Left ventricle myocardium inferior (tissue), 1 donor: ENCODE measurements around the gene RUFY2. TPM values are rescaled to one million over a fixed set of nuclear protein-coding genes. Genes with fewer than 3 reads are reported as not detected.
"Not testable (repeated sequence)": the region's sequence is repeated elsewhere in the genome, so short reads cannot be mapped to it uniquely, and the experiment has no call there.

Experiments used
- DNase-seq: peaks from one replicate; pipeline ENCODE4 v3.0.0-alpha.2; 2020
- H3K27ac ChIP-seq: fragments of 200-600 bp; replicated peaks from 2 replicates; pipeline ENCODE4 v1.8.0; 2021
- H3K27me3 ChIP-seq: fragments of 200-600 bp; 2 replicates; pipeline ENCODE4 v1.8.0; 2021; ENCODE audit warnings: low read depth
- H3K36me3 ChIP-seq: fragments of 200-600 bp; 2 replicates; pipeline ENCODE4 v1.8.0; 2021
- H3K4me1 ChIP-seq: fragments of 200-600 bp; 2 replicates; pipeline ENCODE4 v1.8.0; 2021
- H3K4me3 ChIP-seq: fragments of 200-600 bp; 2 replicates; pipeline ENCODE4 v1.8.0; 2021; ENCODE audit warnings: mild to moderate bottlenecking, moderate library complexity
- H3K9me3 ChIP-seq: fragments of 200-600 bp; replicated peaks from 2 replicates; pipeline ENCODE4 v1.8.0; 2021
- intact Hi-C: fragments of 100-400 bp; cut with micrococcal nuclease; formaldehyde crosslinking; loops from one replicate; pipeline ENCODE4 v1.11.0; 2022
- total RNA-seq: library from RNA; stranded (reverse); fragmentation: NEBNext Ultra II Directional; extraction: Animal tissue kit (Norgen Biotek cat#: 25700); gene quantifications from one replicate; pipeline ENCODE4 v1.2.1, GENCODE V29; 2021
- TF ChIP-seq, protein P1 (sequence below): fragments of 200-600 bp; IDR thresholded peaks from 2 replicates; pipeline ENCODE4 v1.8.0; 2021; ENCODE audit warnings: antibody characterized with exemption, mild to moderate bottlenecking, borderline replicate concordance
- donor health status: DM: no; HTN: yes; CAD: no; lungs with severe emphysema.

RUFY2 gene
- total RNA-seq, 1 donor from 2014 or later: 9.9 TPM

DNA sequence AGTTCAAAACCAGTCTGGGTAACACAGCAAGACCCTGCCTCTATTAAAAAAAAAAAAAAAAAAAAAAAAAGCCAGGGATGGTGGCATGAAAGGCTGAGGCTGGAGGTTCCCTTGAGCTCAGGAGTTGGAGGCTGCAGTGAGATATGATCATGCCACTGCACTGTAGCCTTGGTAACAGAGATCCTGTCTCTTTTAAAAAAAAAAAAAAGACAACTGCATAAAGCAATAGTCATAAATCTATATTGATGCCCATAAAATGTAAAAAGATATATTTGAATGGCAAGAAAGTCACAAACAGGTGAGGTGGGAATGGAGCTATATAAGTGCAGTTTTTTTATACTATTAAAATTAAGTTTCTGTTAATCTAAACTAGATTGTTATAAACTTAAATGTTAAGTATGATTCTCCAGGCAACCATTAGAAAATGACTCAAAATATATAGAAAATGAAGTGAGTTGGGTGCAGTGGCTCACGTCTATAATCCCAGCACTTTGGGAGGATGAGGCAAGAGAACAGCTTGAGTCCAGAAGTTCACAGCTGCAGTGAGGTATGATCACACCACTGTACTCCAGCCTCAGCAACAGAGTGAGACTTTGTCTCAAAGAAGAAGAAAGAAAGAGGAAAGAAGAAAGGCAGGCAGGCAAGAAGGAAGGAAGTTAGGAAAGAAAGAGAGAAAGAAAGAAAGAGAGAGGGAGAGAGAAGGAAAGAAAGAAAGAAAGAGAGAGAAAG lies 88.6 kb downstream of the RUFY2 start:
- Histone ChIP-seq H3K4me1 (no peaks in the 10 kb centered on the region), H3K27ac (no peak overlapping the region), H3K27me3 (no peaks in the 10 kb centered on the region), H3K9me3 (peaks cover 20% of the 10 kb centered on the region), H3K36me3 (peaks cover 6% of the 10 kb centered on the region), H3K4me3 (no peak overlapping the region)
- TF ChIP-seq, protein P1, sequence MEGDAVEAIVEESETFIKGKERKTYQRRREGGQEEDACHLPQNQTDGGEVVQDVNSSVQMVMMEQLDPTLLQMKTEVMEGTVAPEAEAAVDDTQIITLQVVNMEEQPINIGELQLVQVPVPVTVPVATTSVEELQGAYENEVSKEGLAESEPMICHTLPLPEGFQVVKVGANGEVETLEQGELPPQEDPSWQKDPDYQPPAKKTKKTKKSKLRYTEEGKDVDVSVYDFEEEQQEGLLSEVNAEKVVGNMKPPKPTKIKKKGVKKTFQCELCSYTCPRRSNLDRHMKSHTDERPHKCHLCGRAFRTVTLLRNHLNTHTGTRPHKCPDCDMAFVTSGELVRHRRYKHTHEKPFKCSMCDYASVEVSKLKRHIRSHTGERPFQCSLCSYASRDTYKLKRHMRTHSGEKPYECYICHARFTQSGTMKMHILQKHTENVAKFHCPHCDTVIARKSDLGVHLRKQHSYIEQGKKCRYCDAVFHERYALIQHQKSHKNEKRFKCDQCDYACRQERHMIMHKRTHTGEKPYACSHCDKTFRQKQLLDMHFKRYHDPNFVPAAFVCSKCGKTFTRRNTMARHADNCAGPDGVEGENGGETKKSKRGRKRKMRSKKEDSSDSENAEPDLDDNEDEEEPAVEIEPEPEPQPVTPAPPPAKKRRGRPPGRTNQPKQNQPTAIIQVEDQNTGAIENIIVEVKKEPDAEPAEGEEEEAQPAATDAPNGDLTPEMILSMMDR: no peak
- intact Hi-C loops: no loop called here
- no peak for DNase-seq

DNA sequence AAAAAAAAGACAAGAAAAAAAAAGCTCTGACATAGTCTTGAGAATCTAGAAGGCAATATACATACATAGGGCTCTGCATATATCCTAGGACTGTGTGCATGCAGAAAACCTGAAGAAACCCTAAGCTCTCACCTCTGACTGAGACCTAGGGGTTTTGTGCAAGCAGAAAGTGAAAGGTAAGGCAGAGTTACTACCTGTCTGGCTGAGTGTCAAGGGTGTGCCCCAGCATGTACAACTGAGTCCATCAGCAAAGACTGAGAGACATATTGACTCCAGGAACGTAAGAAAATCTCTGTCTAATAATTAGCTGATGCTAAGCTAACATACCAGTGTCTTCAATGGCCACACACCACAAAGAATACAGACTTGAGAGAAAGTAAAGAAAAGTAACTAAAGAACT lies 91.5 kb downstream of the RUFY2 start:
- TF ChIP-seq, protein P1: no peak
- Histone ChIP-seq H3K9me3 (peaks cover 20% of the 10 kb centered on the region), H3K4me3 (no peak overlapping the region), H3K27me3 (no peaks in the 10 kb centered on the region), H3K36me3 (peaks cover 6% of the 10 kb centered on the region), H3K27ac (no peak overlapping the region), H3K4me1 (no peaks in the 10 kb centered on the region)
- no peak for DNase-seq
- intact Hi-C loops: no loop called here

DNA sequence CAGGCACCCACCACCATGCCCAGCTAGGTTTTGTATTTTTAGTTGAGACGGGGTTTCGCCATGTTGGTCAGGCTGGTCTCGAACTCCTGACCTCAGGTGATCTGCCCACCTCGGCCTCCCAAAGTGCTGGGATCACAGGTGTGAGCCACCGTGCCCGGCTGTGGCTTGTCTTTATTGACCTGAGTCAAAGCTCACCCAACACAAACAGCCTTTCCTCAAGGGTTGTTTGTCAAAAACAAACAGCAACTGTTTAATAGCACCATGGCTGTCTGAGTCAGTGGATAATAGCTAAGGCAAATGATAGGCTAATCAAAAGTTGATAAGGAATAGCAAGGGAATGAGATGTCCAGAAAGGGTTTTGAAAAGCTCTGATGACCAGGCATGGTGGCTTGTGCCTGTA lies 92.1 kb downstream of the RUFY2 start:
- H3K4me3 ChIP-seq, H3K27me3 ChIP-seq, H3K27ac ChIP-seq, H3K36me3 ChIP-seq, DNase-seq, H3K4me1 ChIP-seq, intact Hi-C loops: not testable (repeated sequence)
- peaks cover 20% of the 10 kb centered on the region for H3K9me3 ChIP-seq

DNA sequence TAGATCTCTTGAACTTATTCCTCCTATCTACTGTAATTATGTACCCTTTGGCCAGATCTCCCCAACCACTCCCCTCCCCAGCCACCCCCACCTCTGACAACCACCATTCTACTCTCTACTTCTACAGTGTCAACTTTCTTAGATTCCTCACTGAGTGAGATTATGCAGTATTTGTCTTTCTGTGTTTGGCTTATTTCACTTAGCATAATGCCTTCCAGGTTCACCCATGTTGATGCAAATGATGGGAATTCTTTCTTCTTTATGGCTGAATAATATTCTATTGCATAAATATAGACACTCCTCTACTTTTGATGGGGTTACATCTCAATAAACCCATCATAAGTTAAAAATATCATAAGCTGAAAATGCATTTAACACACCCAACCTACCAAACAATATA lies 96.5 kb downstream of the RUFY2 start:
- Histone ChIP-seq H3K4me1 (no peaks in the 10 kb centered on the region), H3K27ac (no peak overlapping the region), H3K9me3 (no peaks in the 10 kb centered on the region), H3K27me3 (no peaks in the 10 kb centered on the region), H3K4me3 (no peak overlapping the region), H3K36me3 (no peaks in the 10 kb centered on the region)
- intact Hi-C loops: no loop called here
- no peak for DNase-seq
- TF ChIP-seq, protein P1: no peak

DNA sequence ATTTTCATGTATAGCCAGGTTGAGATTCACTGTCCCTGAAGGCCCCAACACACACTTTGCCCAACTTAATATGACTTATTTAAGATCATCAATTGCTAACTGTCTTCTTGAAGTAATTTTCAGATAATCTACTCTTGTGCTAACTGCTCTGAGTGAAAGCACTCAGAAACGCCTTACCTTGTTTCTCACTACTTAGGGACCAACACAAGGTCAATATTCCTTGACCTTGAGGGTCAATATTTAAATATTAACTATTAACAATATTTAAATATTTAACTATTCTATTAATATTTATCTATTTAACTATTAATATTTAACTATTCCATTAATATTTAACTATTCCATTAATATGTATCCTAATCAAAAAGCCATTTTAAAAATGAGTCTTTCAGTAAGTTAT lies 101.2 kb downstream of the RUFY2 start:
- H3K4me3 ChIP-seq: no peak overlapping the region
- no peaks in the 10 kb centered on the region for H3K27me3 ChIP-seq
- H3K27ac ChIP-seq: no peak overlapping the region
- H3K9me3 ChIP-seq: no peaks in the 10 kb centered on the region
- TF ChIP-seq, protein P1: no peak
- H3K36me3 ChIP-seq: no peaks in the 10 kb centered on the region
- intact Hi-C loops: loop anchor here (10.0 kb wide), 1 partner anchor 91 kb away; no protein-coding TSS in a partner anchor
- no peak for DNase-seq
- H3K4me1 ChIP-seq: peaks cover 6% of the 10 kb centered on the region

DNA sequence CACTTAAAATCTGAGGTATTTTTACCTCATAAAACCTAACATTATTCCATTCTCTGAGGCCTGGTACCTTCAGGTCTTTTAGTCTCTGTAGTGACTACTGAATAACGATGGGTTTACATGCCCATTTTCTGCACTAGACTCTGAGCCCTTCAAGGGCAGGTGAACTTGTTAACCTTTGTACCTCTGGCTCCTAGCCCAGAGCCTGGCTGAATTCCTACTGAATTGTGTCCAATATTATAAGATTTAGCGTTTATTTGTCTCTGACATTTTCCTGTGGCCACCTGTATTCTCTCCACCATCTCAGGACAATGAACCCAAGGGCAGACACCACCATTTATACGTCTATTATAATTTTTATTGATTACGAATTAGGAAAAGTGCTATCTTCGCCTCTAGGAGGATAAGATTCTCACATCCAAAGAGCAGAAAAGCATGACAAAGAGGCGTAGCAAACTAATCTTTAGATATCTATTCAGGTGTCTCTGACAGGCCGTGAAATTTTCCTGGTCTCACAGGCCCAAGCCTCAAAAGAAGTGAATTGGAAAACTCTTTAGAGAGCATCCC lies 103.1 kb downstream of the RUFY2 start:
- Histone ChIP-seq H3K4me3 (no peak overlapping the region), H3K4me1 (peaks cover 6% of the 10 kb centered on the region), H3K36me3 (no peaks in the 10 kb centered on the region), H3K9me3 (no peaks in the 10 kb centered on the region), H3K27ac (no peak overlapping the region), H3K27me3 (no peaks in the 10 kb centered on the region)
- TF ChIP-seq, protein P1: no peak
- no peak for DNase-seq
- intact Hi-C loops: loop anchor here (10.0 kb wide), 1 partner anchor 89 kb away; no protein-coding TSS in a partner anchor
